Astrocyte (in vitro differentiated cells and primary cell): Measurements from ENCODE around the gene THADA. TPM values are rescaled to one million over a fixed set of nuclear protein-coding genes. Genes with fewer than 3 reads are reported as not detected.
A peak's percentile ranks its signal among the peaks of the same experiment; 100 is the strongest.

Experiments used
- DNase-seq: peaks from one replicate; pipeline ENCODE4 v3.0.0-alpha.2; 2010; ENCODE audit warnings: low read depth
- FAIRE-seq: peaks from 2 replicates; lab custom pipeline; 2011; peaks lifted over from hg19 to GRCh38; lab: Jason Lieb, UNC
- H2AFZ ChIP-seq: 2 replicates; pipeline ENCODE4 v1.6.0; 2012; ENCODE audit warnings: low read depth, low read length, inconsistent platforms
- H3K27ac ChIP-seq: 2 replicates; pipeline ENCODE4 v1.5.1; 2011; ENCODE audit warnings: low read depth, low read length, inconsistent platforms
- H3K27me3 ChIP-seq: 2 replicates; pipeline ENCODE4 v1.6.0; 2011; ENCODE audit warnings: low read length, inconsistent platforms; ENCODE audit not compliant: insufficient read depth
- H3K36me3 ChIP-seq: 2 replicates; pipeline ENCODE4 v1.5.1; 2011; ENCODE audit warnings: low read length, inconsistent platforms; ENCODE audit not compliant: insufficient read depth
- H3K4me1 ChIP-seq: 2 replicates; pipeline ENCODE4 v1.5.1; 2011; ENCODE audit warnings: low read length, inconsistent platforms; ENCODE audit not compliant: insufficient read depth
- H3K4me2 ChIP-seq: 2 replicates; pipeline ENCODE4 v1.6.0; 2012; ENCODE audit warnings: low read length, inconsistent platforms
- H3K4me3 ChIP-seq: 2 replicates; pipeline ENCODE4 v1.5.1; 2011; ENCODE audit warnings: low read depth, mild to moderate bottlenecking, low read length, inconsistent platforms; ENCODE audit not compliant: insufficient read depth
- H3K79me2 ChIP-seq: 2 replicates; pipeline ENCODE4 v1.6.0; 2012; ENCODE audit warnings: mild to moderate bottlenecking, low read length, inconsistent platforms; ENCODE audit not compliant: insufficient read depth
- H3K9ac ChIP-seq: 2 replicates; pipeline ENCODE4 v1.6.0; 2012; ENCODE audit warnings: mild to moderate bottlenecking, low read length, inconsistent platforms
- H3K9me3 ChIP-seq: 2 replicates; pipeline ENCODE4 v1.5.1; 2012; ENCODE audit warnings: low read depth, mild to moderate bottlenecking, low read length, inconsistent platforms; ENCODE audit not compliant: insufficient read depth
- H4K20me1 ChIP-seq: 2 replicates; pipeline ENCODE4 v1.6.0; 2012; ENCODE audit warnings: low read length, inconsistent platforms; ENCODE audit not compliant: insufficient read depth
- H3K27ac Mint-ChIP-seq: one replicate; pipeline ENCODE4 v1.8.0; 2021; ENCODE audit warnings: mild to moderate bottlenecking, mixed read lengths; ENCODE audit not compliant: unreplicated experiment
- H3K27me3 Mint-ChIP-seq: one replicate; pipeline ENCODE4 v1.8.0; 2021; ENCODE audit warnings: low read depth, mixed read lengths; ENCODE audit not compliant: unreplicated experiment
- H3K36me3 Mint-ChIP-seq: one replicate; pipeline ENCODE4 v1.8.0; 2021; ENCODE audit warnings: low read depth, mixed read lengths; ENCODE audit not compliant: unreplicated experiment
- H3K4me1 Mint-ChIP-seq: one replicate; pipeline ENCODE4 v1.8.0; 2021; ENCODE audit warnings: low read depth, mixed read lengths; ENCODE audit not compliant: unreplicated experiment
- H3K4me3 Mint-ChIP-seq: one replicate; pipeline ENCODE4 v1.8.0; 2021; ENCODE audit warnings: mild to moderate bottlenecking, moderate library complexity, mixed read lengths; ENCODE audit not compliant: unreplicated experiment
- H3K9me3 Mint-ChIP-seq: one replicate; pipeline ENCODE4 v1.8.0; 2021; ENCODE audit warnings: mild to moderate bottlenecking, mixed read lengths; ENCODE audit not compliant: unreplicated experiment
- CTCF ChIP-seq: IDR thresholded peaks from 2 replicates; pipeline ENCODE4 v1.5.1; 2011; ENCODE audit warnings: low read depth, mild to moderate bottlenecking, inconsistent platforms, low read length, moderate library complexity; ENCODE audit not compliant: insufficient read depth
- EZH2 ChIP-seq: IDR thresholded peaks from 2 replicates; pipeline ENCODE4 v1.6.1; 2012; ENCODE audit warnings: mild to moderate bottlenecking, low read length, inconsistent platforms; ENCODE audit not compliant: insufficient read depth
- total RNA-seq: library from RNA; stranded (reverse); gene quantifications from 2 replicates; pipeline ENCODE4 v1.2.1, GENCODE V29; 2021

Gene THADA
- total RNA-seq, 1 donor from 2014 or later, result 16.2 TPM

GRCh38 chr2:43634604-43635306 lies 38.9 kb upstream of the THADA start:
- peaks cover 3% of the 10 kb centered on the region for H3K27me3 ChIP-seq
- H3K4me1 ChIP-seq, result peaks cover 11% of the 10 kb centered on the region
- H3K9me3 ChIP-seq, result no peaks in the 10 kb centered on the region
- H3K36me3 ChIP-seq, result no peaks in the 10 kb centered on the region
- peaks cover 7% of the 10 kb centered on the region for H3K9me3 Mint-ChIP-seq
- peaks cover 2% of the 10 kb centered on the region for H3K36me3 Mint-ChIP-seq
- no peaks in the 10 kb centered on the region for H3K79me2 ChIP-seq
- no peak overlapping the region for H3K9ac ChIP-seq
- H3K27ac ChIP-seq, result peak overlapping the region; percentile 15
- H3K4me3 Mint-ChIP-seq, result no peak overlapping the region
- H3K27ac Mint-ChIP-seq, result no peak overlapping the region
- H4K20me1 ChIP-seq, result no peaks in the 10 kb centered on the region
- no peak for TF ChIP-seq EZH2
- no peak for TF ChIP-seq CTCF
- H3K4me3 ChIP-seq, result peak overlapping the region; percentile 1
- no peak overlapping the region for H2AFZ ChIP-seq
- FAIRE-seq (peak; percentile 9), DNase-seq (peak; percentile 96)
- H3K4me2 ChIP-seq, result peak overlapping the region; percentile 64
- H3K27me3 Mint-ChIP-seq, result peaks cover 14% of the 10 kb centered on the region
- H3K4me1 Mint-ChIP-seq, result peaks cover 4% of the 10 kb centered on the region

- H3K4me3 Mint-ChIP-seq, result no peak overlapping the region
- H3K9ac ChIP-seq, result no peak overlapping the region
- H3K36me3 Mint-ChIP-seq, result peaks cover 2% of the 10 kb centered on the region
- no peak overlapping the region for H3K4me2 ChIP-seq
- no peak overlapping the region for H3K4me3 ChIP-seq
- FAIRE-seq (no peak), DNase-seq (no peak)
- H3K27me3 Mint-ChIP-seq, result peaks cover 9% of the 10 kb centered on the region
- peaks cover 3% of the 10 kb centered on the region for H3K27me3 ChIP-seq
- peaks cover 9% of the 10 kb centered on the region for H3K4me1 ChIP-seq
- peaks cover 3% of the 10 kb centered on the region for H3K9me3 Mint-ChIP-seq
- H3K4me1 Mint-ChIP-seq, result peaks cover 4% of the 10 kb centered on the region
- no peak overlapping the region for H3K27ac Mint-ChIP-seq
- no peaks in the 10 kb centered on the region for H4K20me1 ChIP-seq
- H3K9me3 ChIP-seq, result no peaks in the 10 kb centered on the region
- H3K27ac ChIP-seq, result no peak overlapping the region
- no peaks in the 10 kb centered on the region for H3K36me3 ChIP-seq
- H3K79me2 ChIP-seq, result no peaks in the 10 kb centered on the region
- no peak for TF ChIP-seq EZH2
- no peak for TF ChIP-seq CTCF
- no peak overlapping the region for H2AFZ ChIP-seq
Observed at GRCh38 chr2:43631618-43632317, 35.9 kb upstream of the THADA start.
